ENCODE results near the gene DMD. TPM values are rescaled to one million over a fixed set of nuclear protein-coding genes. Genes with fewer than 3 reads are reported as not detected.
"Not testable (repeated sequence)": the region's sequence is repeated elsewhere in the genome, so short reads cannot be mapped to it uniquely, and the experiment has no call there.

DMD gene
- total RNA-seq, 2 donors from 2014 or later: 0.43 to 2.0 TPM

DNA sequence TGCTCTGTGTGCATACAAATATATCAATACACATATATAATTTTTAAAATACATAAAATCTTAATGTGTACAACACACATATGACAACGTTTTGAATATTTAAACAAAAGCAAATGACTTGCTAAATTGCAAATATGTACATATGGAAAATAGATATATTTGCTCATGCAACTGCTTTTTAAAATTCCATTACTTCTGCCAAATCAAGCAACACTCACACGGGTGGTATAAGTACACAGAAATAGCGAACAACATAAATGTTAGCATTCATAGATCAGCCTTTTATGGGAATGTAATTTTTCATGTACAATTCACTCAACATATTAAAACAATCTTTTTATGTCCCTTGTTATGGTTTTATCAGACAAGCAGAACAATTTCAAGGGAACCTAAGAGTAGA, 116.3 kb downstream of the DMD start:
- ATAC-seq (no peak), DNase-seq (ENCODE audit: low spot score in 2 of 2) (no peak)
- Mint-ChIP-seq H3K9me3 (no peaks in the 10 kb centered on the region), H3K36me3 (no peaks in the 10 kb centered on the region), H3K27ac (no peak overlapping the region)

DNA sequence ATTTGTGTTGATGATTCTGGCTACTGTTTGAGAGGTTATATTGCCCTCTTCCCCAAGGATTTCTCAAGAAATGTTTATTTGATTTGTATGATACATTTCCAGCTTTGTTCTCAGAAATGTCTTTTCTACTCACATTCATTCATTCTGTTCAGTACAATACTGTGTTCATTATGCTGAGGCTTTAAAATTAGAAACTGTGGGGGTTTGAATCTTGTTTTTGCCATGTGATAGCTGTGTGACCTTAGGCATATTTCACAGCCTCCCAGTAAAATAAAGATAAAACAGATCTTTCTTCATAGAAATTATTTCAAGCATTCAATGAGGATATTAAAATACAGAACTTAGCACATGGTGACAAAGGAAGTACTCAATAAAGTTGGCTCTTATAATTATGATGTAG, 123.9 kb downstream of the DMD start:
- H3K27ac Mint-ChIP-seq: no peak overlapping the region
- H3K36me3 Mint-ChIP-seq: no peaks in the 10 kb centered on the region
- no peaks in the 10 kb centered on the region for H3K9me3 Mint-ChIP-seq
- no peak for DNase-seq (ENCODE audit: low spot score in 2 of 2)
- ATAC-seq: no peak

DNA sequence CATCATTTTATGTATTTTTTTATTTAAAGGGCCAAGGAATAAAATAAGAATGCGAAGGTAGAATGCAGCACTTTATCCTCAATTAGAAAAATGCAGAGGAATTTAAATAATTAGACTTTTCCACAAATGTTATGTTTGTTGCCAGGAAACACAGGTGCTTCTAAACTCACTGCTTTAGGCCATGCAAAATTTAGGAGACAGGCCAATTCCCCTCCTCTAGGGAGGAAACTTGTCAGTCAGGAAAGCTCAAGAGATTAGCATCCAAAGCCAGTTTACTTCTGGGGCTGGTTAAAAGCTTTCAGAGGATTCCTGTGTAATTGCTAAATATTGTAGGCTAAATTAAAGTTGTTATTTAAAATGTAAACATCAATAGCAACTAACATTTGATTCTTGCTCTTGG, 124.5 kb downstream of the DMD start:
- ATAC-seq: no peak
- no peaks in the 10 kb centered on the region for H3K9me3 Mint-ChIP-seq
- DNase-seq (ENCODE audit: low spot score in 2 of 2): no peak
- H3K27ac Mint-ChIP-seq: no peak overlapping the region
- no peaks in the 10 kb centered on the region for H3K36me3 Mint-ChIP-seq

DNA sequence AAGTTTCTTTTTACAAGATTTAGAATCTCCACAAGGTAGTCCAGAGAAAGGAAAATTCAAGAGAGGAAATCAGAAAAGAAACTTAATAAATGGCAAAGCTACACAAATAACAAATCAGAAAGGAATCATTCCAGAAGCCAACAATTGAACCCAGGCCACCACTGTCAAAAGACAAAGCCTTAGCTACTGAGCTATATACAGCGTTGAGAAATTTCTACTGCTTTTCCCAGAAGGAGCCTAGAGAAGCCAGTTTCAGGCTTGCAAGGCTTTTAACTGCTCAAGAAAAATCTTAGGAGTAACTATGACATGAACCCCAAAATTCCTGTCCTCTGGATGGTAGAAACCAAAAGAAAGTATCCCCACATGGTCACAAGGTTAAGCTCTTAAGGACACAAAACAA, 129.0 kb downstream of the DMD start:
- no peak for ATAC-seq
- no peaks in the 10 kb centered on the region for H3K36me3 Mint-ChIP-seq
- no peak for DNase-seq (ENCODE audit: low spot score in 2 of 2)
- no peak overlapping the region for H3K27ac Mint-ChIP-seq
- no peaks in the 10 kb centered on the region for H3K9me3 Mint-ChIP-seq

DNA sequence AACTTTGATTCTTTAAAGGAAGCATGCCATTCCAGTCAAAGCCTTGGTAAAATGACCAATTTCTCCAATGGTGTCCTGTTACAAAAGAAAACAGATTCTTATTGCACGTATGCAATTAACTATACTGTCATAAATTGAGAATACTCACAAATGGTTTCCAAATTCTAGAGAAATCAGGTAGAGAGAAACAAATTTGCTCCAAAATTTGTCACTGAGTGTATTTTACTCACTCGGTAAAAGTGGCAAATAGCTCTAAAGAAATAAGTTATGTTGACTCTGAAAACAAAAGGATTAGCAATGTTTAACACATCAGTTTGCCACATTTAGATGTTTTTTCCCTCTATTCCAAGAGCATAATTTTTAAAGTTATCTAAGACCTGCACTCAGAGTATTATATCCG, 133.1 kb downstream of the DMD start:
- Mint-ChIP-seq H3K9me3 (no peaks in the 10 kb centered on the region), H3K27ac (no peak overlapping the region), H3K36me3 (no peaks in the 10 kb centered on the region)
- DNase-seq (ENCODE audit: low spot score in 2 of 2) (no peak), ATAC-seq (no peak)

DNA sequence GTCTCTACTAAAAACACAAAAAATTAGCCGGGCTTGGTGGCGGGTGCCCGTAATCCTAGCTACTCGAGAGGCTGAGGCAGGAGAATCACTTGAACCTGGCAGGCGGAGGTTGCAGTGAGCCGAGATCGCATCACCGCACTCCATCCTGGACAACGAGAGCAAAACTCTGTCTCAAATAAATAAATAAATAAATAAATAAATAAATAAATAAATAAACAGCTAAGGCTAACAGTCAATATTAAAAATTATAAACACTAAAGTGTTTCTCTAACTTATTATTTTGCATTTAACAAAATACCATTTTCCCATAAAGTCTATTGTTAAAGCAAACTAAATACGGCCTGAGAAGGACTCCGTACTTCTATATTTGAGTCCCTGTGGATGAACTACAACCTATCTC, 137.7 kb downstream of the DMD start:
- ATAC-seq; H3K9me3 Mint-ChIP-seq; H3K36me3 Mint-ChIP-seq; DNase-seq (ENCODE audit: low spot score in 2 of 2); H3K27ac Mint-ChIP-seq: not testable (repeated sequence)

DNA sequence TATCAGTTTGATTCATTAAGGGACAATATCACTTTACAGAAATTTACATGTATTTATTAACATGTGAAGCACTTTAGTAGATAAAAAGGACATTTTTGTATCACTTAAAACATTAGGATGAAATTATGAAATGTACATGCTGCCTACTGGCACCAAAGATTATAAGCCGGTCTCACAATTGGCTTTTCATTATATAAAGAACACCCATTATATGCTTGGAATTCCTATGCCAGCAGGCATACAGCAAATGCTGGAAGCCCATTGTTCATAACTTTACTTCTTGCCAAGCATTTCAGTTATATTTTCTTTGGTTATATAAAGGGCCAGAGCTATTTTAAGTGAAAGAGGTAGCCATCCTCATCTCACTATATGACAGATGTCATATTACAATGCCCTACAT, 145.9 kb downstream of the DMD start:
- DNase-seq (ENCODE audit: low spot score in 2 of 2) (no peak), ATAC-seq (no peak)
- Mint-ChIP-seq H3K9me3 (no peaks in the 10 kb centered on the region), H3K36me3 (no peaks in the 10 kb centered on the region), H3K27ac (no peak overlapping the region)

DNA sequence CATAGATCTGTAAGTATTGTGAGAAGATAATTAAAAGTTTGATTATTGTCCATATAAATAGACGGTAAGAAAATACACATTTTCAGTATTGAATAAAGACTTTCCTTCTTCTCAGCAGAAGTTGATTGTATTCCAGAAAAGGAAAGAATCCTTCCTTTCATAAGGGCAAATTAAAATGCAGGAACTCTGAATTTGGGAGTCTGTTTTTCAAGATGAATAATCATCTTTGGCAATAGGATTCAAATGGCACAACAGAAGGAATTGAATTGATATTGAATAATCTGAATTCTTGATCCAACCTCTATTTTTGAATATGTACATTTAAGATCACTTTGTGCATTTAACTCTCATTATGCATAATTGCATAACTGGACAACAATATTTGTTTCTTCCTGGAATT, 149.3 kb downstream of the DMD start:
- no peaks in the 10 kb centered on the region for H3K9me3 Mint-ChIP-seq

DNA sequence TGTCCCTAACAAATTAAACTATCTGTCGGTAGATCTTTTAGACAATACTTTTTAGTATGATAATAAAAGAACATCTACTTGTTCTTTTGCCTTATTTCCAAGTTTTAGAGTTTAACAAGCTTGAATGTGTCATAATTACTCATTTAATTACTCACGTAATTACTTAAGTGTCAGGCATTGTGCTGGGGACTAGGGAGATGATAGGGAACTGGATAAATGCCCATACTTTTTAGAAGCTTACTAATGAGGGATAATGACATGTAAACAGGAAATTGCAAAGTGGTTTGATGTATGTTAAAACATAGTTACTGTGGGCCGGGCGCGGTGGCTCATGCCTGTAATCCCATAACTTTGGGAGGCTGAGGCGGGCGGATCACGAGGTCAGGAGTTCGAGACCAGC, 158.3 kb downstream of the DMD start:
- Mint-ChIP-seq H3K36me3 (no peaks in the 10 kb centered on the region), H3K9me3 (peaks cover 8 to 9% of the 10 kb centered on the region in 2 donors), H3K27ac (no peak overlapping the region)
- DNase-seq (ENCODE audit: low spot score in 2 of 2) (no peak), ATAC-seq (no peak)

More for the DNA sequence above, 149.3 kb downstream of the DMD start:
- H3K27ac Mint-ChIP-seq: no peak overlapping the region
- ATAC-seq (no peak), DNase-seq (ENCODE audit: low spot score in 2 of 2) (no peak)
- H3K36me3 Mint-ChIP-seq: no peaks in the 10 kb centered on the region

DNA sequence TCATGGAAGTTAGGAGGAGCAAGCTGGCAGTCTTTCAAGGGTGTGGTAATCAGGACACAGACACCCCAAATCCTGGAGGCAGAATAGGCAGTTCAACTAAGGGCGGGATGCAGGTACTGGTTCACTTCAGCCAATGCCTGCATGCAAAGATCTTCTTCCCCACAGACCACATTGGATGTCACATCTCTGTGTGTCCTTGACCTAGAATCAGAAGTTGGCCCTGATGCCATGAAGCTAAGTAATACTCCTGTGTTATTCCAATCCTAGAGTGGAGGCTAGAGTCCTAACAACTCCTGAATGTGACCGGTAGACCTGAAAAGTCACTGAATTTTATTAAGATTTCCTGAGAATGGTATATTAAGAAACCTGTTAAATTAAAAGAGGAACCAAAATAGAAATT, 165.5 kb downstream of the DMD start:
- Mint-ChIP-seq H3K9me3 (no peaks in the 10 kb centered on the region), H3K36me3 (no peaks in the 10 kb centered on the region), H3K27ac (no peak overlapping the region)
- no peak for DNase-seq (ENCODE audit: low spot score in 2 of 2)
- no peak for ATAC-seq

DNA sequence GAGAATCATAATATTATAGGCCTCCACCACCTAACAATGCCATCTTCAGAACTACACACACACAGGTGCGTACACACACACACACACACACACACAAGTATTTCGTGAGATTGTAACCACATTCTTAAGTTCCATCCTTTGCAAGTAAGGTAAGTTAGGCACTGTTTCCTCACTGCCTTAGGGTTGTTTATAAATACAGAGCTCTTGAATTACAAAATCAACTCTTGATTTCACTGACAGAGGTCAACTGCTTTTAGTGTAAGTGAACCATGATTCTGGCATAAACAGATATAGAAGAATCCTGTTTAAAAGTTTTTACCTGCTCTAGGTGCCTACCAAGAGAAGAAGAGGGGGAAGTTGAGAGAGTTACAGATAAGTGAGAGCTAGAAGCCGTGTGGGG, 166.1 kb downstream of the DMD start:
- Mint-ChIP-seq H3K36me3 (no peaks in the 10 kb centered on the region), H3K9me3 (no peaks in the 10 kb centered on the region), H3K27ac (no peak overlapping the region)
- DNase-seq (ENCODE audit: low spot score in 2 of 2): no peak
- no peak for ATAC-seq

DNA sequence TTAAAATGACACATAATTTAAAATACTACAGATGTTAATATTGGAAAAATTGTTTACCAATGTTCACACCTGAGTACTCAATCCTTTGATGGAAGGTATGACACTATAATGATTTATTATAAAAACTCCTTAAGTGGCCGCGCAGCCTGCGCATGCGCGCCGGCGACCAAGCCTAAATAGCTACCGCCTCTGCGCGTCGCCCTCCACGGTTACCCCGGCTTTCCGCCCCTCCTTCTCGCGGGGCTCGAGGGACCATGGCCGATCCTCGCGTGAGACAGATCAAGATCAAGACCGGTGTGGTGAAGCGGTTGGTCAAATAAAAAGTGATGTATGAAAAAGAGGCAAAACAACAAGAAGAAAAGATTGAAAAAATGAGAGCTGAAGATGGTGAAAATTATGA, 170.2 kb downstream of the DMD start:
- DNase-seq (ENCODE audit: low spot score in 2 of 2): no peak
- Mint-ChIP-seq H3K9me3 (no peaks in the 10 kb centered on the region), H3K27ac (no peak overlapping the region), H3K36me3 (no peaks in the 10 kb centered on the region)
- no peak for ATAC-seq

DNA sequence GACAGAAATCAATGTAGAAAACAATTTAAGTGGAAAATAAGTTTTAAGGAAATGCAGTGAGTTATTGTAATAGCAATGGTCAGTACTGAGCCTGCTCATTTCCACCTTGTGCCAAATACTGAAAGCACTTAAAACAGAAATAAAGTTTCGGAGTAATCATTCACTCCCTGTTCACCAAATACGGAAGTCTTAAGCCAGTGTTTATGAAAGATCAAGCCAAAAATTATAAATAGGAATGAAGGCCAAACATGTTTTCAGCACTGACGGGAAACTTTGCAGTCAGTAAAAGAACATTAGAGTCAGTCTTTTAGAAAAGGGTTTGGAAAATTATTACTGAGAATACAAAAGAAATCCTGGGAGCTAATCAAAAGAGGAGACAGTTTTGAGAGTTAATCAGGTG, 178.6 kb downstream of the DMD start:
- H3K9me3 Mint-ChIP-seq: no peaks in the 10 kb centered on the region
- ATAC-seq (no peak), DNase-seq (ENCODE audit: low spot score in 2 of 2) (no peak)
- H3K36me3 Mint-ChIP-seq: no peaks in the 10 kb centered on the region
- H3K27ac Mint-ChIP-seq: no peak overlapping the region

DNA sequence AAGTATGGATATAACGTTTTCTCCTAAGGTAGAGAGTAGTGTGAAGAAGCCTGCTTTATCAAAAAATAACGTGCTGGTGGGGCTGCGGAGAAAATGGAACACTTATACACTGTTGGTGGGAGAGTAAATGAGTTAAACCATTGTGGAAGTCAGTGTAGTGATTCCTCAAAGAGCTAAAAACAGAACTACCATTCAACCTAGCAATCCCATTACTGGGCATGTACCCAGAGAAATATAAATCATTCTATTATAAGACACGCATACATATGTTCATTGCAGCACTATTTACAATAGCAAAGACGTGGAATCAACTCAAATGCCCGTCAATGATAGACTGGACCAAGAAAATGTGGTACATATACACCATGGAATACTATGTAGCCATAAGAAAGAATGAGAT, 196.4 kb downstream of the DMD start:
- DNase-seq (ENCODE audit: low spot score in 2 of 2) (no peak), ATAC-seq (no peak)
- no peaks in the 10 kb centered on the region for H3K36me3 Mint-ChIP-seq
- H3K9me3 Mint-ChIP-seq: peaks cover 4% of the 10 kb centered on the region in 2 donors
- no peak overlapping the region for H3K27ac Mint-ChIP-seq

DNA sequence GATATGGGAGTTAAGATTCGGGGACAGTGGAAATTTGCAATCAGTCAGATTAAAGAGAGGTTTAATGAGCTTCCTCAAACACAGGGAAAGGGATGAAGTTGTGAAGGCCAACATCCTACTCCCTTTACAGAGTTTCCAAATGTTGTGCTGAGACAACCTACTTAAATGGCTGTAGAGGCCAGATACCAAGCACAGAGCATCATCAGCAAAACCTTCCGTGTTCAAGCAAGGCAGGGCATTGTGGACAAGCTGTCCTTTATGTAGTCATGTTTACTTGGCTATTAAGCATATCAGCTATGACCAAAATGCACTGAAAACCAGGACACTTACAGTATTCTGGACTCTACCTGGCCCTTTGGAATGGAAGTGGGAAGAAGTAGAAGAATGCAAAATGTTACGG, 197.3 kb downstream of the DMD start:
- Mint-ChIP-seq H3K36me3 (no peaks in the 10 kb centered on the region), H3K27ac (no peak overlapping the region), H3K9me3 (peaks cover 4% of the 10 kb centered on the region in 2 donors)
- no peak for DNase-seq (ENCODE audit: low spot score in 2 of 2)
- ATAC-seq: no peak

DNA sequence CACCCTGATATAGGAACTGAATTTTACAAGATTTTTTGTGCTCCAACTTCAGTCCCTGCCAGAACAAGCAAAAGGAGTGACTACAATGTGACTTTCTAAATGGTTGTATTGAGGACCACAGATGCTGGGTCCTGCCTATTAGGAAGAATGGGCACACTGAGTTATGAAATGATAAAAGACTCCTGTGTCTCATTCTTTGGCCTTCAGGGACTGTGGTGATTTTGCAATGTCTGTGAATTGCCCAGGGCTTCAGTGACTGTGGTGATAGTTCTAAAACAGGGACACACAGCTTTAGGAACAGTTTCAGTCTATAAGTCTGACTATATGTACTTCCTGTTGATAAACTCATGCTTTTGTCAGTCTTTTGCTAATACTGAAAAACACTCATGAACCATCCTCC, 210.2 kb downstream of the DMD start:
- H3K36me3 Mint-ChIP-seq: no peaks in the 10 kb centered on the region
- ATAC-seq (no peak), DNase-seq (ENCODE audit: low spot score in 2 of 2) (no peak)
- H3K9me3 Mint-ChIP-seq: no peaks in the 10 kb centered on the region
- no peak overlapping the region for H3K27ac Mint-ChIP-seq

DNA sequence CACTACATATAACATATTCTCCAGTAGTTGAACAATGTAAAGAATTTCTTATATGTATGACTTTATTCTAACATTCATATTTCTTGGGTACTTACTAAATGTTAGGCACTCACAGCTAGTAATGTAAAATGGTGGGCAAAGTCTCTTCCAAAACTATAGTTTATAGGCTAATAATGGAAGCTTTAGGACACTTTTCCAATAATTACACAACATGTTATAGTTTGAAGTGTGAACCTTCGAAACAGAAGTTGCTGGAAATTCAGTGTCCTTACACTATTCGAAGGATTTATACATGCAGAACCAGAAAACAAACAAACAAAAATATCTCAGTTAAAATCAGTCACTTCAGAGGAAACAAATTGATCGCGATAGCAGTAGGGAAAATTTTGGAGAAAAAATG, 212.6 kb downstream of the DMD start:
- Mint-ChIP-seq H3K36me3 (no peaks in the 10 kb centered on the region), H3K27ac (no peak overlapping the region), H3K9me3 (no peaks in the 10 kb centered on the region)
- DNase-seq (ENCODE audit: low spot score in 2 of 2) (no peak), ATAC-seq (no peak)

DNA sequence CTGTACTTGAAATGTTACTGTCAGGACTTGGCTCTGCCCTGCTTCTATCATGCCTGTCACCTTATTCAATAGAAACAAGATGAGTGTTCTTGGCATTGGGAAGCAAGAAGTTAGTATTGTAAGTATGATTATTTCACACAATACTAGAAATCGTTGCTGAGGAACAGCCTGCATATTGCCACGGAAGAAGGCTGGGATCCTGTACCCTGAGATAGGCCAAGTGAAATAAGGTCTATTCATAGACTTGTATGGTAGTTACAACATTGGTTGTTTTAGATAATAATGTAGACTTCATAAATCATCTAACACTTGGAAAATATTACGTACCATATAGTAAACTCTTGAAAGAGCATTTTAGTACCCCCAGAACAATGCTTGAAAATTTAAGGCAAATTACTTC, 215.9 kb downstream of the DMD start:
- DNase-seq (ENCODE audit: low spot score in 2 of 2) (no peak), ATAC-seq (no peak)
- Mint-ChIP-seq H3K36me3 (no peaks in the 10 kb centered on the region), H3K27ac (no peak overlapping the region), H3K9me3 (no peaks in the 10 kb centered on the region)

DNA sequence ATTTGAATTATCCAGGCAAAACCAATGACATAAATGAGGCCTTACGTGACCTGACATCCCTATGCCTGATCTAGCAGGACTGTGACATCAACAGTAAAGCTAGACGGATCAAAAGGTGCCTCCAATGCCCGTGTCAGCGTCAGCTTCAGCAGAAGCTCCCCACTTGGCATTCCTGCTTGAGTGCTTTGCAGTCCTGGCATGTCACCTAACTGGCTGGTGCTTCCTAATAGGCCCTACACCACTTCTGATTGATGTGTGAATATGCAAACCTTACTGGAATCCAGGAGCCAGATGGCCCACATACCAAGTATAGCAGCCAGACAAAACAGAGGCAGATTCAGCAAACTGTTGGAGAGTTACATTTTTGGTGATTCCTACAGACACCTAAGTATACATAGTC, 224.2 kb downstream of the DMD start:
- ATAC-seq: no peak
- H3K36me3 Mint-ChIP-seq: no peaks in the 10 kb centered on the region
- H3K9me3 Mint-ChIP-seq: no peaks in the 10 kb centered on the region

More for the DNA sequence above, 224.2 kb downstream of the DMD start:
- H3K27ac Mint-ChIP-seq: no peak overlapping the region
- no peak for DNase-seq (ENCODE audit: low spot score in 2 of 2)
